T-helper 2 cell treated with Interferon-gamma antibody and Interleukin-4, amounts not matched to agents 5 μg/mL and 100 μg/mL, for 36 hours (primary cell): ENCODE measurements around the gene NECTIN1.

Source experiments
- DNase-seq: peaks from one replicate; pipeline ENCODE4 v3.0.0; 2021; ENCODE audit warnings: low spot score
- H3K27ac Mint-ChIP-seq: one replicate; pipeline ENCODE4 v1.8.0; 2021; ENCODE audit warnings: mild to moderate bottlenecking, mixed read lengths
- H3K27me3 Mint-ChIP-seq: one replicate; pipeline ENCODE4 v1.8.0; 2021; ENCODE audit warnings: low read depth, mixed read lengths
- H3K36me3 Mint-ChIP-seq: one replicate; pipeline ENCODE4 v1.8.0; 2021; ENCODE audit warnings: low read depth, mixed read lengths
- H3K4me1 Mint-ChIP-seq: one replicate; pipeline ENCODE4 v1.8.0; 2021; ENCODE audit warnings: low read depth, mixed read lengths
- H3K4me3 Mint-ChIP-seq: one replicate; pipeline ENCODE4 v1.8.0; 2022; ENCODE audit warnings: mild to moderate bottlenecking, moderate library complexity, mixed read lengths
- H3K9me3 Mint-ChIP-seq: one replicate; pipeline ENCODE4 v1.8.0; 2021; ENCODE audit warnings: mixed read lengths

NECTIN1 gene

GRCh38 chr11:119747868-119748660 is 19.1 kb upstream of the NECTIN1 start:
- H3K27ac Mint-ChIP-seq: no peak overlapping the region
- H3K27me3 Mint-ChIP-seq: peaks cover 23% of the 10 kb centered on the region

GRCh38 chr11:119745776-119746535 is 17.0 kb upstream of the NECTIN1 start:
- no peaks in the 10 kb centered on the region for H3K36me3 Mint-ChIP-seq
- H3K27ac Mint-ChIP-seq: no peak overlapping the region
- H3K27me3 Mint-ChIP-seq: peaks cover 30% of the 10 kb centered on the region
- no peaks in the 10 kb centered on the region for H3K4me1 Mint-ChIP-seq
- H3K4me3 Mint-ChIP-seq: no peak overlapping the region
- H3K9me3 Mint-ChIP-seq: no peaks in the 10 kb centered on the region
- DNase-seq: no peak

More at GRCh38 chr11:119747868-119748660, 19.1 kb upstream of the NECTIN1 start:
- H3K9me3 Mint-ChIP-seq: no peaks in the 10 kb centered on the region
- no peak for DNase-seq
- H3K4me1 Mint-ChIP-seq: no peaks in the 10 kb centered on the region
- H3K4me3 Mint-ChIP-seq: no peak overlapping the region
- no peaks in the 10 kb centered on the region for H3K36me3 Mint-ChIP-seq

GRCh38 chr11:119745112-119745511 is 16.1 kb upstream of the NECTIN1 start:
- peaks cover 37% of the 10 kb centered on the region for H3K27me3 Mint-ChIP-seq
- no peaks in the 10 kb centered on the region for H3K9me3 Mint-ChIP-seq
- H3K36me3 Mint-ChIP-seq: no peaks in the 10 kb centered on the region
- H3K4me1 Mint-ChIP-seq: no peaks in the 10 kb centered on the region
- DNase-seq: no peak
- H3K4me3 Mint-ChIP-seq: no peak overlapping the region
- no peak overlapping the region for H3K27ac Mint-ChIP-seq

- Mint-ChIP-seq H3K4me3 (no peak overlapping the region), H3K36me3 (no peaks in the 10 kb centered on the region), H3K27ac (no peak overlapping the region), H3K4me1 (no peaks in the 10 kb centered on the region), H3K27me3 (peaks cover 40% of the 10 kb centered on the region), H3K9me3 (no peaks in the 10 kb centered on the region)
- DNase-seq: no peak
These were observed 15.6 kb upstream of the NECTIN1 start for GRCh38 chr11:119744577-119744976.

GRCh38 chr11:119743006-119743405 is 14.0 kb upstream of the NECTIN1 start:
- H3K27me3 Mint-ChIP-seq: peaks cover 41% of the 10 kb centered on the region
- DNase-seq: no peak
- no peaks in the 10 kb centered on the region for H3K9me3 Mint-ChIP-seq
- no peak overlapping the region for H3K4me3 Mint-ChIP-seq
- no peaks in the 10 kb centered on the region for H3K4me1 Mint-ChIP-seq
- H3K27ac Mint-ChIP-seq: no peak overlapping the region
- H3K36me3 Mint-ChIP-seq: no peaks in the 10 kb centered on the region

GRCh38 chr11:119742263-119742861 is 13.4 kb upstream of the NECTIN1 start:
- Mint-ChIP-seq H3K4me1 (no peaks in the 10 kb centered on the region), H3K27ac (no peak overlapping the region), H3K36me3 (no peaks in the 10 kb centered on the region), H3K4me3 (no peak overlapping the region), H3K27me3 (peaks cover 41% of the 10 kb centered on the region), H3K9me3 (no peaks in the 10 kb centered on the region)
- DNase-seq: no peak

- DNase-seq: peak; percentile 45
- Mint-ChIP-seq H3K36me3 (no peaks in the 10 kb centered on the region), H3K9me3 (no peaks in the 10 kb centered on the region), H3K27ac (no peak overlapping the region), H3K4me1 (no peaks in the 10 kb centered on the region), H3K27me3 (peaks cover 45% of the 10 kb centered on the region), H3K4me3 (no peak overlapping the region)
These were observed 12.6 kb upstream of the NECTIN1 start for GRCh38 chr11:119741369-119742262.

GRCh38 chr11:119739975-119740374 is 11.0 kb upstream of the NECTIN1 start:
- Mint-ChIP-seq H3K4me3 (no peak overlapping the region), H3K9me3 (no peaks in the 10 kb centered on the region), H3K27ac (no peak overlapping the region), H3K27me3 (peaks cover 49% of the 10 kb centered on the region), H3K36me3 (no peaks in the 10 kb centered on the region), H3K4me1 (no peaks in the 10 kb centered on the region)
- no peak for DNase-seq

GRCh38 chr11:119739021-119739703 is 10.2 kb upstream of the NECTIN1 start:
- Mint-ChIP-seq H3K27ac (no peak overlapping the region), H3K27me3 (peaks cover 44% of the 10 kb centered on the region), H3K4me1 (no peaks in the 10 kb centered on the region), H3K4me3 (no peak overlapping the region), H3K9me3 (no peaks in the 10 kb centered on the region), H3K36me3 (no peaks in the 10 kb centered on the region)
- DNase-seq: no peak

- H3K4me1 Mint-ChIP-seq: no peaks in the 10 kb centered on the region
- no peaks in the 10 kb centered on the region for H3K9me3 Mint-ChIP-seq
- no peaks in the 10 kb centered on the region for H3K36me3 Mint-ChIP-seq
- H3K27ac Mint-ChIP-seq: no peak overlapping the region
- H3K4me3 Mint-ChIP-seq: no peak overlapping the region
- H3K27me3 Mint-ChIP-seq: peaks cover 43% of the 10 kb centered on the region
- DNase-seq: no peak
These were observed 9.0 kb upstream of the NECTIN1 start for GRCh38 chr11:119738059-119738439.

- Mint-ChIP-seq H3K36me3 (no peaks in the 10 kb centered on the region), H3K9me3 (no peaks in the 10 kb centered on the region), H3K4me1 (no peaks in the 10 kb centered on the region), H3K27me3 (peaks cover 40% of the 10 kb centered on the region), H3K4me3 (no peak overlapping the region), H3K27ac (no peak overlapping the region)
- no peak for DNase-seq
These were observed 8.5 kb upstream of the NECTIN1 start for GRCh38 chr11:119737366-119738058.

- Mint-ChIP-seq H3K27ac (no peak overlapping the region), H3K4me1 (no peaks in the 10 kb centered on the region), H3K27me3 (peaks cover 46% of the 10 kb centered on the region), H3K36me3 (no peaks in the 10 kb centered on the region), H3K4me3 (no peak overlapping the region), H3K9me3 (no peaks in the 10 kb centered on the region)
- DNase-seq: no peak
These were observed 5.8 kb upstream of the NECTIN1 start for GRCh38 chr11:119734788-119735187.
